HepG2 (cell line): ENCODE data around the gene PPP4C. TPM values are rescaled to one million over a fixed set of nuclear protein-coding genes. Genes with fewer than 3 reads are reported as not detected.

Source experiments
- ELF3 ChIP-seq: IDR thresholded peaks from 2 replicates; pipeline ENCODE4 v1.6.1; 2016; ENCODE audit warnings: missing genetic modification reagents, missing compliant biosample characterization
- FOSL2 ChIP-seq: sonication (generic); formaldehyde crosslinking; IDR thresholded peaks from 2 replicates; pipeline ENCODE4 v1.4.0; 2020; ENCODE audit warnings: missing genetic modification reagents
- GLI4 ChIP-seq: sonication (generic); formaldehyde crosslinking; IDR thresholded peaks from 2 replicates; pipeline ENCODE4 v1.5.1; 2020; ENCODE audit warnings: missing genetic modification reagents, mild to moderate bottlenecking, moderate library complexity, borderline replicate concordance
- MED1 ChIP-seq: sonication (generic); formaldehyde crosslinking; IDR thresholded peaks from 2 replicates; pipeline ENCODE4 v1.4.0; 2020; ENCODE audit warnings: missing genetic modification reagents
- NONO ChIP-seq, 2 experiments: fragments of 450-650 bp in 1 of 2; sonication (generic) in 1 of 2; formaldehyde crosslinking in 1 of 2; IDR thresholded peaks in 1 of 2; conservative IDR thresholded peaks in 1 of 2; 2 replicates each; pipeline versions ENCODE4 v1.6.1 to v1.8.0; 2017 to 2022; ENCODE audit warnings: mild to moderate bottlenecking in 1 of 2, missing genetic modification reagents in 1 of 2, moderate library complexity in 1 of 2
- NR1H2 ChIP-seq: sonication (generic); formaldehyde crosslinking; IDR thresholded peaks from 2 replicates; pipeline ENCODE4 v1.8.1; 2022; ENCODE audit warnings: low read depth, missing genetic modification reagents, borderline replicate concordance
- PCBP1 ChIP-seq: fragments of 200-400 bp; formaldehyde crosslinking; IDR thresholded peaks from 2 replicates; pipeline ENCODE4 v1.6.1; 2017; ENCODE audit warnings: mild to moderate bottlenecking, low read depth, low read length, borderline replicate concordance
- SMAD3 ChIP-seq: sonication (generic); formaldehyde crosslinking; IDR thresholded peaks from 2 replicates; pipeline ENCODE4 v1.4.0; 2020; ENCODE audit warnings: missing genetic modification reagents
- STAG1 ChIP-seq: sonication (generic); formaldehyde crosslinking; IDR thresholded peaks from 2 replicates; pipeline ENCODE4 v1.4.0; 2020; ENCODE audit warnings: missing genetic modification reagents
- ZBTB1 ChIP-seq: sonication (generic); formaldehyde crosslinking; IDR thresholded peaks from 2 replicates; pipeline ENCODE4 v1.4.0; 2020; ENCODE audit warnings: missing genetic modification reagents, borderline replicate concordance
- ZBTB8A ChIP-seq: sonication (generic); formaldehyde crosslinking; IDR thresholded peaks from 2 replicates; pipeline ENCODE4 v1.4.0; 2020; ENCODE audit warnings: mild to moderate bottlenecking, low read depth, missing genetic modification reagents, borderline replicate concordance
- ZNF550 ChIP-seq: sonication (generic); formaldehyde crosslinking; IDR thresholded peaks from 2 replicates; pipeline ENCODE4 v1.4.0; 2020; ENCODE audit warnings: mild to moderate bottlenecking, missing genetic modification reagents, borderline replicate concordance
- ZNF577 ChIP-seq: sonication (generic); formaldehyde crosslinking; IDR thresholded peaks from 2 replicates; pipeline ENCODE4 v1.4.0; 2020; ENCODE audit warnings: mild to moderate bottlenecking, low read depth, missing genetic modification reagents, borderline replicate concordance
- ZNF597 ChIP-seq: sonication (generic); formaldehyde crosslinking; IDR thresholded peaks from 2 replicates; pipeline ENCODE4 v1.5.0; 2020; ENCODE audit warnings: missing genetic modification reagents
- ZNF609 ChIP-seq: sonication (generic); formaldehyde crosslinking; IDR thresholded peaks from 2 replicates; pipeline ENCODE4 v1.4.0; 2020; ENCODE audit warnings: mild to moderate bottlenecking, missing genetic modification reagents, borderline replicate concordance
- ZNF775 ChIP-seq: sonication (generic); formaldehyde crosslinking; IDR thresholded peaks from 2 replicates; pipeline ENCODE4 v1.4.0; 2020; ENCODE audit warnings: missing genetic modification reagents, mild to moderate bottlenecking, moderate library complexity, borderline replicate concordance
- polyA plus RNA-seq, 8 experiments: library from polyadenylated mRNA; depleted of rRNA in 3 of 8; stranded (reverse) in 7 of 8; unstranded in 1 of 8; fragments of >200 nt; fragmentation: Illumina TruSeq in 4 of 8; extraction: Trizol in 4 of 8; gene quantifications; 2 replicates each; pipeline versions ENCODE4 v1.2.1 to v1.2.3, GENCODE V29; 2011 to 2016; ENCODE audit warnings: low read depth in 4 of 8, missing spikeins in 1 of 8, mixed read lengths in 1 of 8; ENCODE audit not compliant: insufficient read depth in 1 of 8
- total RNA-seq, 5 experiments: library from RNA; depleted of rRNA; stranded (reverse); fragments of >200 nt; fragmentation: Illumina TruSeq; extraction: Trizol; gene quantifications; 2 replicates each; pipeline ENCODE4 v1.2.3, GENCODE V29; 2016; ENCODE audit warnings: low read depth in 1 of 5
- TF ChIP-seq, protein P1 (sequence below): sonication (generic); formaldehyde crosslinking; IDR thresholded peaks from 2 replicates; pipeline ENCODE4 v1.8.0; 2023; ENCODE audit warnings: mild to moderate bottlenecking, missing genetic modification reagents

The PPP4C gene
- total and polyA plus RNA-seq, 2 of the 13 experiments (the other 11 are each of a cell fraction or from before 2014, with no cell fraction given), result 176 to 220 TPM

DNA sequence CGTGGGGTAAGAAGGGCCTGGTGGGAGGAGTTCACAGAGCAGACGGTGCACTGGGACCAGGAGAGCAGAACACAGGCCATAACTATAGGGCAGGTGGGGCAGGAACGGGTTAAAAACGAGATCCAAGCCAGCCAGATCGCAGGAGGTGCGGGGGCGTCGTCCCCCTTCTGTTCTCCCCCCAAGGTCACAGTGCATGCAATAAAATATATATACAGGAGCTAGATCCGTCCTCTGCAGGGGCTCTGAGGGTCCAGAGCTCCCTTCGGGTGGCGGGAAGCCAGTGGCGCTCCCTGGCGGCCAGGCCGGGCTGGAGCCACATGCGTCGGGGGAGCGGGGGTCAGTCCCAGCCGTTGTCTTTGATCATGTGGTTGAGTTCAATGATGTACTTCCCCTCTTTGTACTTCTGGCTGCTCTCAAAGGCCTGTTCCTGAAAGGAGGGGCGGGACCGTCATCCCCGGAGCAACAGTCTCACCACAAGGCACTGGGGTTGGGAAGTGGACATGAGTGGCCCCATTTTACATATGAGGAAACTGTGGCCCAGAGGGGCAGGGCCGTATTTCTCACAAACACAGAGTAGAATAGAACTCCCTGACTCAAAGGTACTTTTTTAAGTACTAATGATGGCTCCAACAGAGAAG is 16.7 kb downstream of the PPP4C start (continued):
- TF ChIP-seq ZBTB1 (CRISPR knock-in tag) (no peak), SMAD3 (CRISPR knock-in tag) (peak; percentile 60), STAG1 (peak; percentile 66), ZNF577 (CRISPR knock-in tag) (no peak), ZBTB8A (CRISPR knock-in tag) (no peak), NR1H2 (CRISPR knock-in tag) (no peak), NONO (IDR thresholded peaks at IDR 0.05) (no peak), NONO (CRISPR knock-in tag; conservative IDR thresholded peaks at IDR 0.05) (peak; percentile 44; the same call in 1 of the 2 replicates), MED1 (CRISPR knock-in tag) (peak; percentile 83), ZNF609 (peak; percentile 74), GLI4 (CRISPR knock-in tag) (no peak), ZNF597 (CRISPR knock-in tag) (no peak), PCBP1 (0 out of 2 replicates have a peak, but pooled peaks have one; percentile 39), ZNF550 (no peak), ZNF775 (CRISPR knock-in tag) (peak; percentile 90; the same call in 1 of the 2 replicates), FOSL2 (peak; percentile 47; the same call in 1 of the 2 replicates), ELF3 (CRISPR knock-in tag) (no peak)
- TF ChIP-seq, protein P1, sequence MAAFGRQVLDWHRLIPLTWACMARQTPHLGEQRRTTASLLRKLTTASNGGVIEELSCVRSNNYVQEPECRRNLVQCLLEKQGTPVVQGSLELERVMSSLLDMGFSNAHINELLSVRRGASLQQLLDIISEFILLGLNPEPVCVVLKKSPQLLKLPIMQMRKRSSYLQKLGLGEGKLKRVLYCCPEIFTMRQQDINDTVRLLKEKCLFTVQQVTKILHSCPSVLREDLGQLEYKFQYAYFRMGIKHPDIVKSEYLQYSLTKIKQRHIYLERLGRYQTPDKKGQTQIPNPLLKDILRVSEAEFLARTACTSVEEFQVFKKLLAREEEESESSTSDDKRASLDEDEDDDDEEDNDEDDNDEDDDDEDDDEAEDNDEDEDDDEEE (CRISPR knock-in tag), result 0 out of 2 replicates have a peak, but pooled peaks have one; percentile 17
